IPS DF 4.7 (cell line): ENCODE measurements around the gene FCHSD1.

Source experiments
- DNase-seq: peaks from one replicate; pipeline ENCODE4 v3.0.0-alpha.2; 2013; ENCODE audit warnings: low spot score; ENCODE audit errors: extremely low read depth

Gene FCHSD1

DNA sequence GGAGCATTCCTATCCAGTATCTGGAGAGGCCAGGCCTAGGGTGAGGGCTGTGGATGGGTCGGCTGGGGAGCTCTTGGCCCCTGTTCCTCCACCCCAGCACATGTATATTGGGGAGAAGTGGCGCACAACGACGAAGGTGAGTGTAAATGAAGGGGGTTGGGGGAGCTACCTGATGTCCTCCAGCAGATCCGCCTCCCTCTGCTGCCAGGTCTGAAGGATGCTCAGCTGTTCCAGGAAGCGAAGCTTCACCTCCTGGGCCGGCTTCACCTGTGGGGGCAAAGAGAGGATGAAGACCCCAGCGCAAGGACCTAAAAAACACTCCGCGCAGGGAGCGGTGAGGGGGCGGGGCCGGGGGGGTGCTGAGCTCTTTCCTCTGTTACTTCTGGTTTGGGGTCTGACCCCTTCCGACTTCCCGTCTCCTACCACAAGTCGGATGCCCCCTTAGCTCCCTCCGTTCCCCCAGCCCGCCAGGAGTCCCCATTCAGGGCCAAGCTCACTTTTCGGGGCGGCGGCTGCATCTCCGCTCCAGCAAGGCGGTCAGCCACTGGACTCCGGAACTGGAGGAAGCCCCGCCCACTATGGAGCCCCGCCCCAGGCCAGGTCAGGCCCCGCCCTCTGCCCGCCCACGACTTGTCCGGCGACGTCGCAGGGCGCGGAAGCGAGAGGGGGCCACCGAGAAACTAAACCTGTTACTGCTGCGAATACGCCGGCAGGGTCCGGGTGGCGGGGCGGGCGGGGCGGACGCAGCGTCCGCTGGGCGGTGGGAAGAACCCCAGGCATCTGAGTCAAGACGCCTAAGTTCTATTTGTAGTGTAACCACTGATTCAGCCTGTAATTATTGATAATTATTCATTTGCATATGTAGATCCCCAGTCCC is at the start of gene FCHSD1:
FCHSD1 (minus strand) TSS at position 568 of the 877 bp plus-strand sequence; CDS start at position 518, 50 bp downstream.
- no peak for DNase-seq

DNA sequence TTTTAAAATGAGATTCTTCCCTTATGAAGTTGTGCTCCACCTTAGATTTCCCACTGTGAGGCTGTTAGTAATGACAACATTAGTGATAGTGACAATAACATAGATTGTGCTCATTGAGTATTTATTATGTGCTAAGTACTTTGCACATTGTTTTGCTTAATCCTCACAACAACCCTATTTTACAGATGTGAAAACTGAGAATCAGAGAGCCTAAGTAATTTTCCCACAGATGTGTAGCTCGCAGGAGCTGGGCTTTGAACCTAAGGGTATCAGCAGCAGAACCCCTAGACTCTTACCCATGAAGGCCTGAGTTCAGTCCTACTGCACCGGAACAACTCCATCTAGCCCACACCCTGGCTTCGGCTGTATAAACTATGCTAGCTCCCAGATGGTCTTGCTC is 46.4 kb upstream of the FCHSD1 start:
- DNase-seq, result no peak

DNA sequence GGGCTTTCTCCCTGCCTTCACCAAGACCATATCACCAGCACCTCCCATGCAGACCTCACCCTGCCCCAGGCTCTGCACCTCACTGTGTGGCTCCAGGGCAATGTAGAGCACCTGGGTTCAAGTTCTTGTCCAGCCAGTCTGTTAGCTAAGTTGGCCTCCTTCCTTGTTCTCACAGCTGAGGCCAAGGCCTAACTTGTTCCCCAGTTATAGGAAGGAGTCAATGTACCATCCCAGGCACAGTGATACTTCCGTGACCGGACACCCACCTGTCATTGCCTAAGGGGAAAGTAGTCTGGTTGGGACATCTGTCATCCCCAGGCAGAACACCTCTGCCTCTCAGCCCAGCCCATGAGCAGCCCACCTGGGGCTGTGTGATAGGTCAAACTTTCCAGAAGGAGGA is 45.2 kb upstream of the FCHSD1 start:
- DNase-seq, result no peak

GRCh38 chr5:141695627-141696215 is 44.5 kb upstream of the FCHSD1 start:
- no peak for DNase-seq

- no peak for DNase-seq
Measured at GRCh38 chr5:141694479-141694878, 43.3 kb upstream of the FCHSD1 start.

DNA sequence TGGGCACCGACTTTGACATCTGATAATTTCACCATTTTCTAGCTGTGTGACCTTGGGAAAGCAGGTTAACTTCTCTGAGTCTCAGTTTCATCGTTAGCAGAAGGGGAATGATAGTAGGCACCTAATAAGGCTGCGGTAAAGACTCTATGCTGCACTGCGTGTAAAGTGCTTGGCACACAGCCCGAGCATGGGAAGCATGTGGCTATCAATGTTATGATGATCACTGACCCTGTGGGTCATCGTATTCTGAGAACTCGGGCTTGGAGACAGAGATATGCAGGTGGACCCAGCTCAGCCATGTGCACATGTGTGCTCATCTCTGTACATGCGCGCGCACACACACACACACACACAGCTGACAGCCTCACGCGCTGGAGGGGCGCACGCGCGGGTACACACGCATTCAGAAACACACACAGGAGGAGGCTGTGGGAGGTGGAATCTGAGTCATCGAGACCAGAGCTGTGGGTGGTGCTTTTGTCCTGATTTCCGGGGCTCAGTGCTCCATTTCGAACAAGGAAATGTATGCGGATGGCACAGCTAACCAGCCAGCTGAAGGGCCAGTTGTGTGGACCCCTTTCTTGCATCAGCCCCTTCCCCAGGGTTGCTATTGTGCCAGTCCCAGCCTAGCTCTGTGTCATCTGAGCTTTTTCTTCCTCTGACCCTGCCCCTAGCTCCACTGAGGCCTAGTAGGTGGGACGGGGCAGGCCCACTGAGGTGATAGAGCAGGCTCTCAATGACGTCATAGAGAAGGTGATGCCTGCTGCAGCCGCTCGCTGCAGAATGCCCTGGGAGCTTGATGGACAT is 41.9 kb upstream of the FCHSD1 start:
- DNase-seq, result no peak

GRCh38 chr5:141692533-141692888 is 41.3 kb upstream of the FCHSD1 start:
- DNase-seq, result no peak

DNA sequence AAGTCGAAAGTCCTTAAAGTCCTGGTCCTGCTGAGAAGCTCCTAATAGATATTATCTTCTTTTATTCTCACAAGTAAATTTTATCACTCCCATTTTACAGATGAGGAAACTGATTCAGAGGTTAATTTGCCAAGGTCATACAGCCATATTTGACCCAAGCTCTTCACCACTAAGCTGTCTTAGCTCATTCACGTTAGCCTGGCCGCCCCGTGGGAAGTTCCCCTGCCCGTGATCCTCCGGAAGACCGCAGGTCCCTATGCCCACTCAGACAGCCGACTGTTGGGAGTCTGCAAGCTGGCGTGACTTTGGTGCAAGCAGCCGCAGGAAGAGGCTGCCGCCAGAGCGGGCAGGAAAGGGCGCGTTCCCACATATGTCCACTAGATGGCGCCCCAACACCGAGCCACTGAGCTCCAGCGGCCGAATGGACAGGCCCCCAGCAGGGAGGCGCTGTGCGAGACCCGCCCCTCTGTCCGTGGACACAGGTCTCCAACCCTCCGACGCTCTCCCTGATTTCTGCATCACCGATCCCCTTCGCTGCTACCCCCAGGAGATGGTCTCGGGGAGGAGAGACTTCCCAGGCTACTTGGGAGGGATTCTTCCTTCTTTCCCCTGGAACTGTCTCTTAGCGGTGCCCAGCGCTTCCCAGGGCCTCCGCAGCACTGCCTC is 40.8 kb upstream of the FCHSD1 start:
- DNase-seq, result no peak

- DNase-seq, result no peak
Measured at GRCh38 chr5:141691286-141691866, 40.2 kb upstream of the FCHSD1 start.

- no peak for DNase-seq
Measured at GRCh38 chr5:141686648-141687416, 35.6 kb upstream of the FCHSD1 start.

DNA sequence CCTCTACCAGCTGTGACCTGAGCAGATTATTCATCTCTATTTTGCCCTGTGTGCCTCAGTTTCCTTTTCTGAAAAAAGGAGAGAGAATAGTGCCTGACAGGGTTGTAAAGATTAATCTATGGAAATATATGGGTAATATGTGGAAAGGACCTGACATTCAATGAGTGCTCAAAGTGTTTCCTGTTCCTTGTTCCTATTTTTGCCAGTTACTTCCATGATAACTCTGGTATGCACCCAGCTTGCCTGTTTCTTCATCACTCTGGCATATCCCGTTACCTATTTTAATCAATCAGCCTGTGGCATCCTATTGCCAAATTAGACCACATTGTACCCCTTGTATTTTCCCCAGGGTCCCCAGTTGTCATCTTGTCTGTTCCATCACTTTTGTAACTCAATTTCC is 34.4 kb upstream of the FCHSD1 start:
- no peak for DNase-seq

DNA sequence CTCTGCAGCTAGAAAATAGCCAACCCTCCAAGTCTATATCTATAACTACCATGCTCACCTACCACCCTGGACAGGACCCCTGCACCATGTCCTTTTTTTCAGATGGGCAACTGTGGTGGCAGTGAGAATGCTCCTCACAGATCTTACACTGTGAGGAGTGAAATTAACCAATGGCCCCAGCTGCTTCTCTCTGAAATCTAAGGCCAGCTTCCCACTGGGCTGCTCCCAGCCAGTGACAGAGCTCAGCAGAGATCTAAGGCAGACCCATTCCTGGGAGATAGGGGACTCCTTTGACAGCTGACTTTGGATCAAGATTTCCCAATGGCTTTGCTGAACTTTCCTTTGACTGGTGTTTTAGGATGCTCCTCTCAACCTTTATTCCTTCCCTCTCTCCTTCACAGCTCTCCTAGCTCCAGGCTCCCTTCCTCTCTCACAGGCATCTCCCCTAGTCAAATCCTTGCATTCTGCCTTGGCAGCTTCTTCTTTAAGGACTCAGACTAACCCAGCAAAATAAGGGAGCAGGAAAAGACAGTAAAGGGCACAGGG is 32.5 kb upstream of the FCHSD1 start:
- no peak for DNase-seq

- no peak for DNase-seq
Measured at GRCh38 chr5:141681695-141682641, 30.8 kb upstream of the FCHSD1 start, which contains the start of gene ARAP3. Gene ARAP3, minus strand, starts transcription at chr5:141682230. Its CDS starts 1,744 bp downstream, at chr5:141680486.

- no peak for DNase-seq
Measured at GRCh38 chr5:141681295-141681694, 30.1 kb upstream of the FCHSD1 start.

DNA sequence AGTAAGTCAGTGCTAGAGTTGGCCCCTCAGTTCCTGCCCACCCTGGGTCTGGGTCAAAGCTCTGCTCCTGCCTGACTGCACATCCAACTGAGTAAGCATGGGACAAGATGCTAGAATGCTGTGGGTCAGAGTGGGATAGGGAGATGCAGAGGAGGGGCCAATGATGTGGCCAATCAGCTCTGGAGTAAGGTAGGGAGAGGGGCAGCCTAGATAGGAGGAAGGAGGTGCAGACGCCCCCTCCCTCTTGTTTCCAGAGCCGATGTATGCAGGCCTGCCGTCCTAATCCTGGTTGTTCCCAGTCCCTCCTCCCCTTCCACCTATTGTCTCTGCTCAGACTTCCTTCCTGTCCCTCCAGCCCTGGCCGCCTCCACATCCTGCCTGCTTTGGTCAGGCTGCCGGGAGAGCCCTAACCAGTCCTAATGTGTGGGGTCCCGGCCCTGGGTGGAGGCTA is 29.6 kb upstream of the FCHSD1 start:
- peak; percentile 94 for DNase-seq

DNA sequence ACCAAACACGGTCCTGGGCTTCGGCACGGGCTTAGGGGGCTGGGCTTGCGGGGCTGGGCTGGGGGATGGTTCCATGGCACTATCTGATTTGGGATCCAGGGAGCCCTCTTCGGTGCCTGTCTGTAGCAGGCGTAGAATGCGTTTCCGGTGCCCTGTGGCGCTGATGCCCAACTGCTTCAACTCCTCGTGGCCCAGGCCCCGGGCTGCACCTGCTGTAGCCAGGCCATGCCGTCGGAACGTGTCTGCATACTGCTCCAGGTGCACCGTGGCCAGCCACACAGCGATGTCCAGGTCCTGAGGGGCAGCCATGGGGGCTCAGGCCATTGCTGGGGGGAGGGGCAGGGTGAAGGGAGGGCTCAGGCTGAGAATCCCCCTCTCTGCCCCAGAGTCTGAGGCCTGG is 29.0 kb upstream of the FCHSD1 start:
- no peak for DNase-seq

DNA sequence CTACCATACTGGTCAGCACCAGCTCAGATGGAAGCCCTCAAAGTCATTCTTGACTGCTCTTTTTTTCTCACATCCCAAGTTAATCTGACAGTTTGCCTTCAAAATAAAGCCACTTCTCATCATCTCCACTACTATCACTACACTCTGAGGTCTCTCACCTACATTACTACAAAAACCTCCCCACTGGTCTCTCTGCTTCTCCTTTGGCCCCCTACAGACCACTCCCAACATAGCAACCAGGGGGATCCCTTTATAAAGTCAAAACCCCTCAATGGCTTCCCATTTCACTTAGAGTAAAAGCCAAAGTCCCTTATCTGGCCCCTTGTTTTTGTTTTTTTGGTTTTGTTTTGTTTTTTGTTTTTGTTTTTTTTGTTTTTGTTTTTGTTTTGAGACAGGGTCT is 26.2 kb upstream of the FCHSD1 start:
- no peak for DNase-seq

DNA sequence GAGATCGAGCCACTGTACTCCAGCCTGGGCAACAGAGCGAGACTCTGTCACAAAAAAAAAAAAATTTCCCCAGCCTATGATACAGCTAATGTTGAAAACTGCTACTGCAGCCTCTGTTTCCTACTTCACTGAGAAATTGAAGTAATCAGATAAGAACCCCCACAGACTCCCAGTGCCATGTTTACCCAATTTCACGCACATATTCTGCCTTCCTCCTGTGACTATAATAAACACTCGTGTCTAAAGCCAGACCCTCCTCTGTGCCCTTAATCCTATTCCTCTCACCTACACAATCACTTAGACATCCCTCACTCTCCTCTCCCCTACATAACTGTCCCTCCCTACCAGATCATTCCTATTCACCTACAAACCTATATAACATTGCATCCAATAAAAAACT is 24.5 kb upstream of the FCHSD1 start:
- no peak for DNase-seq

DNA sequence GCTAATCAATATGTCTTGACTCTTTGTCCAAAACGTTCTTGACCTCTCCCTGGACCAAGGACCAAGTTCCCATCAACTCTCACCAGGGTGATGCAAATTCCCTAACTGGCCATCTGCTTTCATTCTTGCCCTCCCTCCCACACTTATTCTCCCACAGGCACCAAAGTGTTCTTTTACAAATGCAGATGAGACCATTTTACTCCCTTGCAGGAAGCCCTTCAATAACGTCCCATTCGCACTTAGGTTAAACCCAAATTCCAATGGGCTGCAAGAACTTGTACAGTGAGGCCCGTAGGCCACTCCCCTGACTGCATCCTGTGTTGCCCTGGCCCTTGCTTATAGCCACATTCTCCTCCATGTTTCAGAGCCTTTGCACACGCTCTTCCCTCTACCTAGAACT is 23.5 kb upstream of the FCHSD1 start:
- DNase-seq, result no peak
